ENCODE results near the gene KRTAP21-2.

DNA sequence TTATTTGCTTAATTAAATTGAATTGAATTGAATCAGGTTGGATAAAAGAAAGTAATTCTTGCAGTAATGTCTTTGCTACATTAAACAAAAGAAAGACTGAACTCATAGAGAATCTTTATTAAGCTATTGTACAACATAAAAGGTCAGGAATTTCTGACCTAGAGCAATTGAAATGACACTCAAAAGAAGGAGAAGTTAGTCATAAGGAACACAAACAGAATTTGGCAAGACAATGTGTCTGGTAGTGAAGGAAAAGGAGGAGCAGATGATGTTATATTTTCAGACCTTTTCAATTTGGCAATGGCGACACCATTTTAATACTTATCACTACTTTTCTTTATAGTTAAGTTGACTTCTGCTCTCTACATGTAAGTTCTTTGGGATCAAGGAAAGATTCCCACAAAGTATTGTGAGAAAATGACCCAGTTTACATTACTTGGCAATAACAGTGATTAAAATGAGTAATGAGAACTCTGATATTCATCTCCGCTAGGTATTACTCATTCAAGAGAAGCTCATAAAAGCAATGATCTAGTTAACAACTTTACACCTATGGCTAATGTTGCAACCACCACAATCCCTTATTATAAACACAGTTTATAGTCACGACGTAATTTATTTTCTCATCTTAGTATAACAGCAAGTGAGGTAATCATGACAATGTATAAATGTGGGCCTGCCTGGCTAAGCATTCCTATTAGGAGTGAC is 22.8 kb upstream of the KRTAP21-2 start:
- no peak for TF ChIP-seq CTCF (IDR thresholded peaks at IDR 0.05)
- no peak for TF ChIP-seq POLR2A (IDR thresholded peaks at IDR 0.05)
- no peak for TF ChIP-seq POLR2AphosphoS5 (IDR thresholded peaks at IDR 0.05)
- no peak for TF ChIP-seq EP300 (IDR thresholded peaks at IDR 0.05)
